WI38 (cell line): ENCODE measurements around the gene PRDM16.

ENCODE experiments used
- H3K4me3 ChIP-seq: 2 replicates; pipeline ENCODE4 v1.5.1; 2011; ENCODE audit warnings: low read depth, mild to moderate bottlenecking, control low read depth, low read length
- CTCF ChIP-seq: IDR thresholded peaks from 2 replicates; pipeline ENCODE4 v1.5.1; 2012; ENCODE audit warnings: low read depth, mild to moderate bottlenecking, control low read depth, low read length

Gene PRDM16

GRCh38 chr1:3145532-3146325 is 76.7 kb downstream of the PRDM16 start:
- no peak overlapping the region for H3K4me3 ChIP-seq
- TF ChIP-seq CTCF, result no peak

- TF ChIP-seq CTCF, result no peak
- no peak overlapping the region for H3K4me3 ChIP-seq
Observed at GRCh38 chr1:3146458-3146857, 77.5 kb downstream of the PRDM16 start.

- no peak for TF ChIP-seq CTCF
- H3K4me3 ChIP-seq, result no peak overlapping the region
Observed at GRCh38 chr1:3146907-3147306, 77.9 kb downstream of the PRDM16 start.

GRCh38 chr1:3148171-3148570 is 79.2 kb downstream of the PRDM16 start:
- TF ChIP-seq CTCF, result no peak
- H3K4me3 ChIP-seq, result no peak overlapping the region

- no peak for TF ChIP-seq CTCF
- H3K4me3 ChIP-seq, result no peak overlapping the region
Observed at GRCh38 chr1:3149277-3149676, 80.3 kb downstream of the PRDM16 start.

- no peak for TF ChIP-seq CTCF
- no peak overlapping the region for H3K4me3 ChIP-seq
Observed at GRCh38 chr1:3151456-3151855, 82.5 kb downstream of the PRDM16 start.

GRCh38 chr1:3152143-3152542 is 83.1 kb downstream of the PRDM16 start:
- H3K4me3 ChIP-seq, result no peak overlapping the region
- no peak for TF ChIP-seq CTCF
